ENCODE results near the gene UBE2B.

UBE2B gene

DNA sequence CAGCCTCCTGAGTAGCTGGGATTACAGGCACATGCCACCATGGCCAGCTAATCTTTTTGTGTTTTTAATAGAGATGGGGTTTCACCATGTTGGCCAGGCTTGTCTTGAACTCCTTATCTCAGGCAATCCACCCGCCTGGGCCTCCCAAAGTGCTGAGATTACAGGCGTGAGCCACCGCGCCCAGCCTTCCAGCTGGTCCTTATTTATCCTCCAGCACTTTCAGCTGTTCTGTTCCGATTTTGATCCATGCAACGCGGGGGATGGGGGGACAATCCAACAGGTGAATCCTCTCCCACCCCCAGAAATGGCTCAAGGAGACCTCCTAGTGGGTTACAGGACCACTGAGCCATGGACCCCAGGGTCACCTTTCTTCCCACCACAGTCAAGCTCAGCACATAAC lies 55.0 kb downstream of the UBE2B start:
- Histone ChIP-seq H3K9me2 (replicated peaks; ENCODE audit: low read depth, low read length) (no peaks in the 10 kb centered on the region), H3K36me3 (ENCODE audit: insufficient read depth, low read length) (no peaks in the 10 kb centered on the region), H3K4me2 (ENCODE audit: low read depth, low read length, poor library complexity, severe bottlenecking) (no peak overlapping the region), H3K4me3 (ENCODE audit: low read length, poor library complexity, severe bottlenecking) (no peak overlapping the region), H4K20me1 (ENCODE audit: insufficient read depth, low read length, poor library complexity, severe bottlenecking) (no peaks in the 10 kb centered on the region), H3K4me1 (ENCODE audit: insufficient read depth, low read length, poor library complexity, severe bottlenecking) (no peaks in the 10 kb centered on the region), H3K9me3 (ENCODE audit: insufficient read depth, low read depth, low read length) (no peaks in the 10 kb centered on the region), H2AFZ (ENCODE audit: low read length) (no peak overlapping the region), H3F3A (ENCODE audit: low read depth) (no peaks in the 10 kb centered on the region), H3K79me2 (ENCODE audit: insufficient read depth, low read length) (no peaks in the 10 kb centered on the region), H3K27me3 (ENCODE audit: insufficient read depth, low read length, poor library complexity, severe bottlenecking) (no peaks in the 10 kb centered on the region), H3K9ac (ENCODE audit: low read depth, low read length, poor library complexity, severe bottlenecking) (no peak overlapping the region)
- no peak for TF ChIP-seq EZH2phosphoT487 (IDR thresholded peaks at IDR 0.05; ENCODE audit: borderline replicate concordance)
- TF ChIP-seq, protein P1, sequence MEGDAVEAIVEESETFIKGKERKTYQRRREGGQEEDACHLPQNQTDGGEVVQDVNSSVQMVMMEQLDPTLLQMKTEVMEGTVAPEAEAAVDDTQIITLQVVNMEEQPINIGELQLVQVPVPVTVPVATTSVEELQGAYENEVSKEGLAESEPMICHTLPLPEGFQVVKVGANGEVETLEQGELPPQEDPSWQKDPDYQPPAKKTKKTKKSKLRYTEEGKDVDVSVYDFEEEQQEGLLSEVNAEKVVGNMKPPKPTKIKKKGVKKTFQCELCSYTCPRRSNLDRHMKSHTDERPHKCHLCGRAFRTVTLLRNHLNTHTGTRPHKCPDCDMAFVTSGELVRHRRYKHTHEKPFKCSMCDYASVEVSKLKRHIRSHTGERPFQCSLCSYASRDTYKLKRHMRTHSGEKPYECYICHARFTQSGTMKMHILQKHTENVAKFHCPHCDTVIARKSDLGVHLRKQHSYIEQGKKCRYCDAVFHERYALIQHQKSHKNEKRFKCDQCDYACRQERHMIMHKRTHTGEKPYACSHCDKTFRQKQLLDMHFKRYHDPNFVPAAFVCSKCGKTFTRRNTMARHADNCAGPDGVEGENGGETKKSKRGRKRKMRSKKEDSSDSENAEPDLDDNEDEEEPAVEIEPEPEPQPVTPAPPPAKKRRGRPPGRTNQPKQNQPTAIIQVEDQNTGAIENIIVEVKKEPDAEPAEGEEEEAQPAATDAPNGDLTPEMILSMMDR (conservative IDR thresholded peaks at IDR 0.05; ENCODE audit: low read length) = no peak

- no peak overlapping the region for H3K9ac ChIP-seq (ENCODE audit: low read depth, low read length, poor library complexity, severe bottlenecking)
- H3K79me2 ChIP-seq (ENCODE audit: insufficient read depth, low read length) = no peaks in the 10 kb centered on the region
- no peak for TF ChIP-seq EZH2phosphoT487 (IDR thresholded peaks at IDR 0.05; ENCODE audit: borderline replicate concordance)
- TF ChIP-seq, protein P1 (conservative IDR thresholded peaks at IDR 0.05; ENCODE audit: low read length) = no peak
Measured at GRCh38 chr5:134427540-134428041, 56.2 kb downstream of the UBE2B start.

DNA sequence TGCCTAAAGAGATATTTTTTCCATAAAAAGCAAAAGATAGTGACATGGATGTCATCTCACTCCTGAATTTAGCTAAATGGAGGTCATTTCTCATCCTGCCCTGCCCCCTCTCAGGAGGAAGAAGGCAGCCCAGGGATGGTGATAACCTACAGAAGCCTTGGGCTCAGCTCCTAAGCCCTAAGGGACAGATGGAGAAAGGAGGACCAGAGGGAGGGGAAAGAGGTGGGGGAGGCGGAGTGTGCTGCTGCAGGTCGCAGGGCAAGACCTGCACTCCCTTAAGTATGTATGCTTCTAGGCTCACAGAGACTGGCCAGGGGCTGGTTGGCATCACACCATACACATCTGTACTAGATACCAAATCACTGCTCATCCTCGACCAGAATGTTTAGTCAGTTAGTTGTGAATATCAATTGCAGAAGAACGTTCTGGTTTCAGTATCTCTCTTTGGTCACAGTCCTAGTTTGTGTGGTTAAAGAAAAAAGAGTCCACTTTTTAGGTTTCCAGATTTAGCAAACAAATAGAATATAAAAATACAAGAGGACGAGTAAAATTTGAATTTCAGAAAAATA lies 58.7 kb downstream of the UBE2B start:
- Histone ChIP-seq H3F3A (ENCODE audit: low read depth) (no peaks in the 10 kb centered on the region), H2AFZ (ENCODE audit: low read length) (no peak overlapping the region), H3K9me2 (replicated peaks; ENCODE audit: low read depth, low read length) (no peaks in the 10 kb centered on the region), H3K9me3 (ENCODE audit: insufficient read depth, low read depth, low read length) (no peaks in the 10 kb centered on the region), H3K4me2 (ENCODE audit: low read depth, low read length, poor library complexity, severe bottlenecking) (no peak overlapping the region), H3K4me1 (ENCODE audit: insufficient read depth, low read length, poor library complexity, severe bottlenecking) (no peaks in the 10 kb centered on the region), H3K4me3 (ENCODE audit: low read length, poor library complexity, severe bottlenecking) (no peak overlapping the region), H3K79me2 (ENCODE audit: insufficient read depth, low read length) (no peaks in the 10 kb centered on the region), H3K27me3 (ENCODE audit: insufficient read depth, low read length, poor library complexity, severe bottlenecking) (no peaks in the 10 kb centered on the region), H3K9ac (ENCODE audit: low read depth, low read length, poor library complexity, severe bottlenecking) (no peak overlapping the region), H4K20me1 (ENCODE audit: insufficient read depth, low read length, poor library complexity, severe bottlenecking) (no peaks in the 10 kb centered on the region), H3K36me3 (ENCODE audit: insufficient read depth, low read length) (no peaks in the 10 kb centered on the region)
- TF ChIP-seq EZH2phosphoT487 (IDR thresholded peaks at IDR 0.05; ENCODE audit: borderline replicate concordance) = no peak
- TF ChIP-seq, protein P1 (conservative IDR thresholded peaks at IDR 0.05; ENCODE audit: low read length) = no peak

More at GRCh38 chr5:134427540-134428041, 56.2 kb downstream of the UBE2B start:
- Histone ChIP-seq H3K4me3 (ENCODE audit: low read length, poor library complexity, severe bottlenecking) (no peak overlapping the region), H3K4me2 (ENCODE audit: low read depth, low read length, poor library complexity, severe bottlenecking) (no peak overlapping the region), H3F3A (ENCODE audit: low read depth) (no peaks in the 10 kb centered on the region), H4K20me1 (ENCODE audit: insufficient read depth, low read length, poor library complexity, severe bottlenecking) (no peaks in the 10 kb centered on the region), H3K4me1 (ENCODE audit: insufficient read depth, low read length, poor library complexity, severe bottlenecking) (no peaks in the 10 kb centered on the region), H2AFZ (ENCODE audit: low read length) (no peak overlapping the region), H3K36me3 (ENCODE audit: insufficient read depth, low read length) (no peaks in the 10 kb centered on the region), H3K9me2 (replicated peaks; ENCODE audit: low read depth, low read length) (no peaks in the 10 kb centered on the region), H3K27me3 (ENCODE audit: insufficient read depth, low read length, poor library complexity, severe bottlenecking) (no peaks in the 10 kb centered on the region), H3K9me3 (ENCODE audit: insufficient read depth, low read depth, low read length) (no peaks in the 10 kb centered on the region)
